Natural killer cell (primary cell): ENCODE data around the gene VNN1. TPM values are rescaled to one million over a fixed set of nuclear protein-coding genes. Genes with fewer than 3 reads are reported as not detected.

Source experiments
- ATAC-seq, 3 donors: fragments of 150-1000 bp in 2 of 3; fragments of 200-7000 bp in 1 of 3; cut with Tn5 transposase; 1 replicate in 1 of 3; 2 replicates in 2 of 3; pipeline ENCODE4 v1.10.0; 2021; ENCODE audit warnings: mild to moderate bottlenecking in 2 of 3, moderate library complexity in 2 of 3
- DNase-seq, 2 donors: peaks; one replicate each; pipeline versions ENCODE4 v3.0.0 to v3.0.0-alpha.2; 2013 to 2021; ENCODE audit warnings: mixed read lengths in 1 of 2
- H3K27ac ChIP-seq: one replicate; pipeline ENCODE4 v1.5.1; 2013; ENCODE audit warnings: mild to moderate bottlenecking, low read length
- H3K27me3 ChIP-seq: one replicate; pipeline ENCODE4 v1.6.1; 2013; ENCODE audit warnings: low read length; ENCODE audit not compliant: control insufficient read depth, insufficient read depth
- H3K36me3 ChIP-seq: one replicate; pipeline ENCODE4 v1.6.1; 2013; ENCODE audit warnings: low read length; ENCODE audit not compliant: control insufficient read depth, insufficient read depth
- H3K4me1 ChIP-seq: one replicate; pipeline ENCODE4 v1.6.1; 2013; ENCODE audit warnings: low read length; ENCODE audit not compliant: control insufficient read depth, insufficient read depth
- H3K4me3 ChIP-seq: one replicate; pipeline ENCODE4 v1.5.1; 2013; ENCODE audit warnings: low read length
- H3K9me3 ChIP-seq: one replicate; pipeline ENCODE4 v1.6.1; 2013; ENCODE audit warnings: low read length; ENCODE audit not compliant: control insufficient read depth, insufficient read depth
- H3K27ac Mint-ChIP-seq, 2 donors: one replicate each; pipeline ENCODE4 v1.8.0; 2022; ENCODE audit warnings: mild to moderate bottlenecking in 2 of 2, mixed read lengths in 2 of 2, moderate library complexity in 1 of 2
- H3K27me3 Mint-ChIP-seq, 2 donors: one replicate each; pipeline ENCODE4 v1.8.0; 2022; ENCODE audit warnings: low read depth in 2 of 2, mixed read lengths in 2 of 2
- H3K36me3 Mint-ChIP-seq: one replicate; pipeline ENCODE4 v1.8.0; 2022; ENCODE audit warnings: mixed read lengths
- H3K4me1 Mint-ChIP-seq, 2 donors: one replicate each; pipeline ENCODE4 v1.8.0; 2022; ENCODE audit warnings: mixed read lengths in 2 of 2
- H3K4me3 Mint-ChIP-seq: one replicate; pipeline ENCODE4 v1.8.0; 2022; ENCODE audit warnings: mild to moderate bottlenecking, moderate library complexity, mixed read lengths
- H3K9me3 Mint-ChIP-seq, 2 donors: one replicate each; pipeline ENCODE4 v1.8.0; 2022; ENCODE audit warnings: mixed read lengths in 2 of 2
- WGBS: methylation state at CpG from one replicate; pipeline ENCODE4 v1.1.7; 2013; ENCODE audit warnings: missing lambda C conversion rate; ENCODE audit not compliant: insufficient coverage; 5-methylcytosine and 5-hydroxymethylcytosine counted together
- intact Hi-C: fragments of 100-400 bp; cut with micrococcal nuclease; formaldehyde crosslinking; loops from one replicate; pipeline ENCODE4 v1.14.2; 2022
- total RNA-seq, 4 donors: library from RNA; stranded (reverse); fragments of 120-200 nt in 1 of 4; gene quantifications; one replicate each; pipeline versions ENCODE4 v1.2.3 to v1.2.4, GENCODE V29; 2013 to 2022
- TF ChIP-seq, protein P1 (sequence below): fragments of 200-600 bp; IDR thresholded peaks from one replicate; pipeline ENCODE4 v1.8.0; 2022; ENCODE audit warnings: antibody characterized with exemption

The VNN1 gene
- total RNA-seq, 3 donors from 2014 or later (not counting 1 experiment from before 2014, with no cell fraction given), result 1.1 to 1.6 TPM; not detected in 1

DNA sequence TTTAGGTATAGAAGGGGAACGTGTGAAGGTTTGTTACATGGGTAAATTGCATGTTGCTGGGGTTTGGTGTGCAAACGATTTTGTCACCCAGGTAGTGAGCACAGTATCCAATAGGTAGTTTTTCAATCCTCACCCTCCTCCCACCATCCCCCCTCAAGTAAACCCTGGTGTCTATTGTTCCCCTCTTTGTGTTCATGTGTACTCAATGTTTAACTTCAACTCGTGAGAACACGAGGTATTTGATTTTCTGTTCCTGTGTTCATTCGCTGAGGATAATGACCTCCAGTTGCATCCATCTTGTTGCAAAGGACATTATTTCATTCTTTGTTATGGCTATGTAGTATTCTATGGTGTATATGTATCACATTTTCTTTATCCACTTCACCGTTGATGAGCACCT is 11.6 kb upstream of the VNN1 start:
- H3K27me3 Mint-ChIP-seq, result no peaks in the 10 kb centered on the region
- DNase-seq (no peak), ATAC-seq (no peak)
- H3K4me3 Mint-ChIP-seq, result no peak overlapping the region
- Histone ChIP-seq H3K9me3 (no peaks in the 10 kb centered on the region), H3K36me3 (no peaks in the 10 kb centered on the region), H3K27me3 (no peaks in the 10 kb centered on the region), H3K27ac (no peak overlapping the region), H3K4me1 (no peaks in the 10 kb centered on the region), H3K4me3 (no peak overlapping the region)
- no peaks in the 10 kb centered on the region for H3K4me1 Mint-ChIP-seq
- no peak overlapping the region for H3K27ac Mint-ChIP-seq
- WGBS, result 94% methylated on average over 4 of the region's 6 CpGs
- no peaks in the 10 kb centered on the region for H3K9me3 Mint-ChIP-seq
- no peaks in the 10 kb centered on the region for H3K36me3 Mint-ChIP-seq
- TF ChIP-seq, protein P1, sequence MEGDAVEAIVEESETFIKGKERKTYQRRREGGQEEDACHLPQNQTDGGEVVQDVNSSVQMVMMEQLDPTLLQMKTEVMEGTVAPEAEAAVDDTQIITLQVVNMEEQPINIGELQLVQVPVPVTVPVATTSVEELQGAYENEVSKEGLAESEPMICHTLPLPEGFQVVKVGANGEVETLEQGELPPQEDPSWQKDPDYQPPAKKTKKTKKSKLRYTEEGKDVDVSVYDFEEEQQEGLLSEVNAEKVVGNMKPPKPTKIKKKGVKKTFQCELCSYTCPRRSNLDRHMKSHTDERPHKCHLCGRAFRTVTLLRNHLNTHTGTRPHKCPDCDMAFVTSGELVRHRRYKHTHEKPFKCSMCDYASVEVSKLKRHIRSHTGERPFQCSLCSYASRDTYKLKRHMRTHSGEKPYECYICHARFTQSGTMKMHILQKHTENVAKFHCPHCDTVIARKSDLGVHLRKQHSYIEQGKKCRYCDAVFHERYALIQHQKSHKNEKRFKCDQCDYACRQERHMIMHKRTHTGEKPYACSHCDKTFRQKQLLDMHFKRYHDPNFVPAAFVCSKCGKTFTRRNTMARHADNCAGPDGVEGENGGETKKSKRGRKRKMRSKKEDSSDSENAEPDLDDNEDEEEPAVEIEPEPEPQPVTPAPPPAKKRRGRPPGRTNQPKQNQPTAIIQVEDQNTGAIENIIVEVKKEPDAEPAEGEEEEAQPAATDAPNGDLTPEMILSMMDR, result no peak
- intact Hi-C loops, result no loop called here

DNA sequence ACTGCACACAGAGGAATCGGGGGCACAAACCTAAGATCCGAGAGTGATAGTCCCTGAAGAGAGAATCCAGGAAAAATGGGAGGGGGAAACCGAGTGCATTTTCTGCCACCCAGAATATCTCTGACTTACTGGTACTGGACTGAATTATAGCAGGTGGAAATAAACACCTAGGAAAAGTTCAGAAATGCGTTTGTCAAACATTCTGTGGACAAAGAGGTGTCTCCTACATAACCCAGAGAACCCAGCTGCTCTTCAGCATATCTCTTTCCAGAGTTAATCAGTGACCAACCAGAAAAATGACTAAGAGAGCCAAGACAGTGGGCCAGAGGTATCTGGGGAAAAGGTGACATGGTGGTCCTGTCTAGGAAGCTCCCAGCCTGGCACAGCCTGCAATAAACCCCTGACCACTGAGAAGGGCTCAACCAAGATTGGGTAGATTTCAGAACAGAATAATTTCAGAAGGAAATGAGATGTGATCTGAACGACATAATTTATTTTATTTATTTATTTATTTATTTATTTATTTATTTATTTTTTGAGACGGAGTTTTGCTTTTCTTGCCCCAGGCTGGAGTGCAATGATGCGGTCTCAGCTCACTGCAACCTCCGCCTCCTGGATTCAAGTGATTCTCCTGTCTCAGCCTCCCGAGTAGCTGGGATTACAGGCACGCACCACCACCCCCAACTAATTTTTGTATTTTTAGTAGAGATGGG is 6.0 kb upstream of the VNN1 start:
- DNase-seq, result no peak
- no peak overlapping the region for H3K27ac Mint-ChIP-seq
- no peaks in the 10 kb centered on the region for H3K36me3 Mint-ChIP-seq
- Histone ChIP-seq H3K9me3 (no peaks in the 10 kb centered on the region), H3K4me3 (no peak overlapping the region), H3K27me3 (no peaks in the 10 kb centered on the region), H3K4me1 (no peaks in the 10 kb centered on the region), H3K27ac (no peak overlapping the region), H3K36me3 (no peaks in the 10 kb centered on the region)
- TF ChIP-seq, protein P1, result no peak
- no peaks in the 10 kb centered on the region for H3K4me1 Mint-ChIP-seq
- no peak for ATAC-seq
- H3K9me3 Mint-ChIP-seq, result no peaks in the 10 kb centered on the region
- intact Hi-C loops, result no loop called here
- peaks cover 2 to 7% of the 10 kb centered on the region in 2 donors for H3K27me3 Mint-ChIP-seq
- no peak overlapping the region for H3K4me3 Mint-ChIP-seq
- WGBS, result 96% methylated on average over 4 of the region's 10 CpGs

DNA sequence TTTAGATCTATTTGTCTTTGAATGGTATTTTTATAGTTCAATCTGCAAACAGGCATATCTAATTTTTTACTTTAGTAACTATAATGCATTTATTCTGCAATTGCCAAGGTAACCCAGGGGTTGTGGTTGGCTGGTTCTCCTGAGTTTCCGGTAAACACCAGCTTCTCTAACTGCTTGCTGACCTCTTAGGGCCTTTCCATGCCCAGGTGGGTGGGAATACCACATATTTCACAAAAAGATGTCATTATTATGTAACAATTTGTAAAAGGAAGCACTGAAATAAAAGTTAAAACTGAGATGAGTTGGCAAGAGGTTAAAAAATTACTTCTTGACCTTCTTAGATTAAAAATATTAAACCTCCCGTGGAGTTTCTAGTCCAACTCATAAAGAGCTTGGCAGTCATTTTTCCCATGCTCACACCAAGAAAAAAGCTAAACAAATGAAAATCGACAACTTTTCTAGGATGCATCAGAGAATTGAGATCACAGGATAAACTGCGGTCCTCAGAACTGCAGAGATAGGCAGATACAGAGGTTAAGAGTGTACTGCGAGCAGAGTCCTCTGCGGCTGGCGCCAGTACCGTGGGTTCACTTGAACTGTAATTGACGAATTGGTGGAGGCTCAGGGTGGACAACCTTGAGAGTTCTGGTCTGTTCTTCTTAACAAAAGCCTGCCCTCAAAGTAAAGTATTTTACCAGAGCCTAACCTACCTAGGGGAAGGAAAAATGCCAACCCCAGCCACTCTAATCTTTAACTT is 2.2 kb upstream of the VNN1 start:
- intact Hi-C loops, result no loop called here
- Histone ChIP-seq H3K27me3 (no peaks in the 10 kb centered on the region), H3K36me3 (no peaks in the 10 kb centered on the region), H3K9me3 (no peaks in the 10 kb centered on the region), H3K4me1 (no peaks in the 10 kb centered on the region), H3K27ac (no peak overlapping the region), H3K4me3 (no peak overlapping the region)
- H3K27ac Mint-ChIP-seq, result no peak overlapping the region
- ATAC-seq (no peak), DNase-seq (no peak)
- 78% methylated on average over 9 of the region's 9 CpGs for WGBS
- H3K36me3 Mint-ChIP-seq, result no peaks in the 10 kb centered on the region
- no peak overlapping the region for H3K4me3 Mint-ChIP-seq
- TF ChIP-seq, protein P1, result no peak
- H3K4me1 Mint-ChIP-seq, result peaks cover 0 to 4% of the 10 kb centered on the region in 2 donors
- H3K9me3 Mint-ChIP-seq, result no peaks in the 10 kb centered on the region
- peaks cover 8 to 21% of the 10 kb centered on the region in 2 donors for H3K27me3 Mint-ChIP-seq
